Smooth muscle cell of the brain vasculature (primary cell): ENCODE results near the gene SLC12A7.

Experiments used
- DNase-seq: peaks from one replicate; pipeline ENCODE4 v3.0.0-alpha.2; 2012; ENCODE audit warnings: low read depth, low spot score

The SLC12A7 gene

GRCh38 chr5:1125030-1125357, 13.1 kb upstream of the SLC12A7 start:
- no peak for DNase-seq

- no peak for DNase-seq
These were observed 12.6 kb upstream of the SLC12A7 start for GRCh38 chr5:1124205-1125029.

GRCh38 chr5:1123418-1124147, 11.7 kb upstream of the SLC12A7 start:
- DNase-seq = no peak

GRCh38 chr5:1122511-1123294, 10.8 kb upstream of the SLC12A7 start:
- DNase-seq = no peak

GRCh38 chr5:1121891-1122290, 10.0 kb upstream of the SLC12A7 start:
- DNase-seq = no peak

GRCh38 chr5:1121044-1121443, 9.2 kb upstream of the SLC12A7 start:
- no peak for DNase-seq

- DNase-seq = no peak
These were observed 8.6 kb upstream of the SLC12A7 start for GRCh38 chr5:1120236-1120999.

GRCh38 chr5:1119312-1119831, 7.5 kb upstream of the SLC12A7 start:
- DNase-seq = no peak

GRCh38 chr5:1118738-1119137, 6.9 kb upstream of the SLC12A7 start:
- no peak for DNase-seq

GRCh38 chr5:1118231-1118698, 6.4 kb upstream of the SLC12A7 start:
- no peak for DNase-seq

GRCh38 chr5:1116977-1117376, 5.1 kb upstream of the SLC12A7 start:
- no peak for DNase-seq

GRCh38 chr5:1116109-1116740, 4.4 kb upstream of the SLC12A7 start:
- no peak for DNase-seq

GRCh38 chr5:1115123-1115815, 3.4 kb upstream of the SLC12A7 start:
- no peak for DNase-seq

GRCh38 chr5:1113805-1114586, 2.1 kb upstream of the SLC12A7 start:
- DNase-seq = no peak

GRCh38 chr5:1113332-1113690, 1.4 kb upstream of the SLC12A7 start:
- DNase-seq = no peak

GRCh38 chr5:1112596-1113331, 901 bp upstream of the SLC12A7 start:
- DNase-seq = no peak

GRCh38 chr5:1111241-1111726, 579 bp downstream of the SLC12A7 start:
- no peak for DNase-seq
